Type B pancreatic cell (in vitro differentiated cells): ENCODE measurements around the gene ENDOG. TPM values are rescaled to one million over a fixed set of nuclear protein-coding genes. Genes with fewer than 3 reads are reported as not detected.

Experiments
- DNase-seq: peaks from one replicate; pipeline ENCODE4 v3.0.0; 2021; ENCODE audit warnings: mixed read lengths; ENCODE audit not compliant: unreplicated experiment; ENCODE audit errors: extremely low spot score
- H3K27ac Mint-ChIP-seq: 2 replicates; pipeline ENCODE4 v1.8.0; 2021; ENCODE audit warnings: mild to moderate bottlenecking, mixed read lengths
- H3K27me3 Mint-ChIP-seq: 2 replicates; pipeline ENCODE4 v1.8.0; 2021; ENCODE audit warnings: mixed read lengths
- H3K36me3 Mint-ChIP-seq: 2 replicates; pipeline ENCODE4 v1.8.0; 2021; ENCODE audit warnings: mixed read lengths
- H3K4me1 Mint-ChIP-seq: one replicate; pipeline ENCODE4 v1.8.0; 2021; ENCODE audit warnings: mixed read lengths; ENCODE audit not compliant: unreplicated experiment
- H3K4me3 Mint-ChIP-seq: 2 replicates; pipeline ENCODE4 v1.8.0; 2021; ENCODE audit warnings: mild to moderate bottlenecking, mixed read lengths
- H3K9me3 Mint-ChIP-seq: 2 replicates; pipeline ENCODE4 v1.8.0; 2021; ENCODE audit warnings: mixed read lengths
- total RNA-seq: library from RNA; stranded (reverse); gene quantifications from 2 replicates; pipeline ENCODE4 v1.2.1, GENCODE V29; 2021; ENCODE audit warnings: low replicate concordance
- TF ChIP-seq, protein P1 (sequence below): fragments of 200-600 bp; sonication (generic); conservative IDR thresholded peaks from 2 replicates; pipeline ENCODE4 v1.5.0; 2021; ENCODE audit warnings: antibody characterized with exemption, mild to moderate bottlenecking

ENDOG gene
- total RNA-seq, 1 donor from 2014 or later, result 24.1 TPM

DNA sequence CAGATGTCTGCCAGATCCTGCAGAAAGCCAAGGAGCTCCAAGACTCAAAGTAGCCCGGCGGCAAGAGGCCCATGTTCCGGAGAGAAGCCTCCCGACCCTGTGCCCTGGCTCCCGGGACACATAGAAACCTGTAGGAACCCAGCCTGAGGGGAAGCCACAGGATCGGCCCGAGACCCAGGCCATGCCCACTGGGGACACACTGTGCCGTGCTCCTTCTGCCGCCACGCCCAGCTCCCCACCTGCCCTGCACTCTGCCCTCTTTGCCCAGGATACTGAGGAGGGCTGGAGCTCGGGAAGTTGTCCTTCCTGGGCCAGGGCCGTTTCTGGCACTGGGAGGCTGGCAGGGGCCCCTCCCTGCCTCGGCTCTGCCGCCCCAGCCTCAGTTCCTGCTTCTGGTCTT lies 10.5 kb upstream of the ENDOG start:
- H3K27ac Mint-ChIP-seq, result no peak overlapping the region
- no peaks in the 10 kb centered on the region for H3K27me3 Mint-ChIP-seq
- no peak overlapping the region for H3K4me3 Mint-ChIP-seq
- H3K36me3 Mint-ChIP-seq, result peaks cover 4% of the 10 kb centered on the region
- no peaks in the 10 kb centered on the region for H3K9me3 Mint-ChIP-seq
- H3K4me1 Mint-ChIP-seq, result no peaks in the 10 kb centered on the region
- TF ChIP-seq, protein P1, sequence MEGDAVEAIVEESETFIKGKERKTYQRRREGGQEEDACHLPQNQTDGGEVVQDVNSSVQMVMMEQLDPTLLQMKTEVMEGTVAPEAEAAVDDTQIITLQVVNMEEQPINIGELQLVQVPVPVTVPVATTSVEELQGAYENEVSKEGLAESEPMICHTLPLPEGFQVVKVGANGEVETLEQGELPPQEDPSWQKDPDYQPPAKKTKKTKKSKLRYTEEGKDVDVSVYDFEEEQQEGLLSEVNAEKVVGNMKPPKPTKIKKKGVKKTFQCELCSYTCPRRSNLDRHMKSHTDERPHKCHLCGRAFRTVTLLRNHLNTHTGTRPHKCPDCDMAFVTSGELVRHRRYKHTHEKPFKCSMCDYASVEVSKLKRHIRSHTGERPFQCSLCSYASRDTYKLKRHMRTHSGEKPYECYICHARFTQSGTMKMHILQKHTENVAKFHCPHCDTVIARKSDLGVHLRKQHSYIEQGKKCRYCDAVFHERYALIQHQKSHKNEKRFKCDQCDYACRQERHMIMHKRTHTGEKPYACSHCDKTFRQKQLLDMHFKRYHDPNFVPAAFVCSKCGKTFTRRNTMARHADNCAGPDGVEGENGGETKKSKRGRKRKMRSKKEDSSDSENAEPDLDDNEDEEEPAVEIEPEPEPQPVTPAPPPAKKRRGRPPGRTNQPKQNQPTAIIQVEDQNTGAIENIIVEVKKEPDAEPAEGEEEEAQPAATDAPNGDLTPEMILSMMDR, result no peak
- DNase-seq, result no peak

DNA sequence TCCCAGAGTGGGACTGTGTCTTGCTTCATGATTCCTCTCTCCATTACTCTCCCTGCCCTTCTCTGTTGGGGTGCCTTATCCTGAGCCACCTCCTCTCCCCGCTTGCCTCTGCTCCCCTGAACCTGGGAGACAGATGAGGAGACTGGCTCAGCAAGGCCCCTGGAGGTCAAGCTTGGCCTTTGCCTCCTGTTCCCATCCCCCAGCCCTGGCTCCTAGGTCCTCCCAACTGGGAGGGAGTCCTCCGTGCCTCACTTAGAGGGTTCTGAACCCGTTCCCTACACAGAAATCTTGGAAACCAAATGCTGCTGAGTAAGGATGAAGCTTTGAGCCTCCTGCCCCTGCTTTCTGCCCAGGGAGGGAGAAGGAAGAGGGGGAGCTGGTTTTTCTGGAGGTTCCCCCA lies 9.8 kb upstream of the ENDOG start:
- no peak overlapping the region for H3K27ac Mint-ChIP-seq

DNA sequence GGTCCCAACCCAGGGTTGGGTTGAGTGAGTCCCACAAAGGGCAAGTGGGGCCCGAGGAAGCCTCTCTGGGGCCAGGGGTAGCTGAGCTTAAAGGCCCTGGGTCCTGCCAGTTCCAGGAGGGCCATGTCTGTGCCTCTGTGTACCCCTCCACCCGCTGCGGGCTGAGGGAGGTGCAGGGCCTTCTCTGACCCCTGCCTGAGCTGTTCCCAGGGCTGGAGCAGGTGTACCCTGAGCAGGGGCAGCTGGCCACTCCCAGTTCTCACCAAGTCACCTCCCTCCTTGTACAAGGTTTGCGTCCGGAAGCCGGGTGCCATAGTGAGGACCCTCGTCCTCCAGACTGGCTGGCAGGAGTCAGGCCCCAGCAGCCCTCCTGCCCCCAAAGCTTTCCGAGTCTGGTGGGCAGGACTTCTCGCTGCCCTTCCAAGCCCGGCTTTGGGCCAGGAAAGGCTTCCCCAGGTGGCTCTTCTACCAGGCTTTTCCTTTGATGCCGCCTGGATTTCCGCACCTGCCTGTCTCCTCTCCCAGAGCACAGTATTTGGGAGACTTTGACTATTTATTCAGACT lies 9.2 kb upstream of the ENDOG start:
- TF ChIP-seq, protein P1, result no peak
- no peaks in the 10 kb centered on the region for H3K9me3 Mint-ChIP-seq
- no peaks in the 10 kb centered on the region for H3K27me3 Mint-ChIP-seq
- H3K4me1 Mint-ChIP-seq, result no peaks in the 10 kb centered on the region
- H3K36me3 Mint-ChIP-seq, result no peaks in the 10 kb centered on the region
- no peak overlapping the region for H3K27ac Mint-ChIP-seq
- no peak for DNase-seq
- H3K4me3 Mint-ChIP-seq, result no peak overlapping the region

More for the DNA sequence above, 9.8 kb upstream of the ENDOG start:
- Mint-ChIP-seq H3K36me3 (peaks cover under 1% of the 10 kb centered on the region), H3K4me1 (no peaks in the 10 kb centered on the region), H3K27me3 (no peaks in the 10 kb centered on the region), H3K4me3 (no peak overlapping the region), H3K9me3 (no peaks in the 10 kb centered on the region)
- no peak for DNase-seq
- TF ChIP-seq, protein P1, result no peak

DNA sequence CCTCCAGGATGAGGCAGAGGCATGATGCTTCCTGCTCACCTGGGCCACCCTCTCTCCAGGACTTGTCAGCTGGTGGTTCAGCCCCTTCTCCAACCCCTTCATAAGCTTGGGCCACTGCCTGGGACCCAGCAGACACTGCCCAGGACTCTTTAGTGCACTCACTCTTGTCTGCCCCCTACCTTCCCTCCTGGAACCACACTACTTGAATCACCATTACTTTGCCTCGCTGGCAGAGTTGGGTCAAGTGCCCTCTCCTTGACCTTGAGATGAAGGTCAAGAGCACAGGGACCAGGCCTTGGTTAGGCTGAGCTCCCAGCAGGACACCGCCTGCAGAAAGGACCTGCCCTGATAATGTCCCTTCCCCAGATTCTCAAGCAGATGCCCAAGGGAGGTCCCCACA lies 8.5 kb upstream of the ENDOG start:
- TF ChIP-seq, protein P1, result no peak
- no peak for DNase-seq
- Mint-ChIP-seq H3K27me3 (no peaks in the 10 kb centered on the region), H3K36me3 (no peaks in the 10 kb centered on the region), H3K9me3 (no peaks in the 10 kb centered on the region), H3K4me1 (no peaks in the 10 kb centered on the region), H3K4me3 (no peak overlapping the region), H3K27ac (no peak overlapping the region)

DNA sequence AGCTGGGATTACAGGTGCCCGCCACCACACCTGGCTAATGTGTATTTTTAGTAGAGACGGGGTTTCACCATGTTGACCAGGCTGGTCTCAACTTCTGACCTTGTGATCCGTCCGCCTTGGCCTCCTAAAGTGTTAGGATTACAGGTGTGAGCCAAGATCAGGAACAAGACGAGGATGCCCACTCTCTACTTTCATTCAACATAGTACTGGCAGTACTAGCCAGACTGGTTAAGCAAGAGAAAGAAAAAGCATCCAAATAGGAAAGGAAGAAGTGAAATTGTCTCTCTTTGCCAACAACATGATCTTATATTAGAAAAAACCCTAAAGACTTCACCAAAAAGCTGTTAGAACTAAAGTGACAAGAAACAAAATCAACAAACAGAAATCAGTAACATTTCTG lies 7.4 kb upstream of the ENDOG start:
- no peaks in the 10 kb centered on the region for H3K4me1 Mint-ChIP-seq
- no peaks in the 10 kb centered on the region for H3K36me3 Mint-ChIP-seq
- no peak for DNase-seq
- H3K9me3 Mint-ChIP-seq, result no peaks in the 10 kb centered on the region
- H3K4me3 Mint-ChIP-seq, result peak overlapping the region; percentile 63
- H3K27me3 Mint-ChIP-seq, result no peaks in the 10 kb centered on the region
- TF ChIP-seq, protein P1, result no peak
- H3K27ac Mint-ChIP-seq, result peak overlapping the region; percentile 41
